ENCODE data around the gene DPYSL5.

DPYSL5 gene

DNA sequence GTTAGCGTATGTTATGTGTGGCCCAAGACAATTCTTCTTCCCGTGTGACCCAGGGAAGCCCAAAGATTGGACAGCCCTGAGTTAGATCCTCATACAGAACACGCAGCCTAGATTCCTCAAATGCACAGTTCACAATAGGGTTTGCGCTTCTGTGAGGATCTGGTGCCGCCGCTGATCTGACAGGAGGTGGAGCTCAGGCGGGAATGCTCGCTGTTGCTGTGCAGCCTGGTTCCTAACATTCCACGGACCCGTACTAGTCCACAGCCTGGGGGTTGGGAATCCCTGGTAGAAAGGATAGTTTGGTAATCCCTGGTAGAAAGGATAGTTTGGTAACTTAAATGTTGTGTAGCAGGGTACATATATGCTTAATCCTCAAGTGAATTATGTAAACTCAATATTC lies 149.5 kb downstream of the DPYSL5 start:
- no peak for DNase-seq (ENCODE audit: low read depth)

DNA sequence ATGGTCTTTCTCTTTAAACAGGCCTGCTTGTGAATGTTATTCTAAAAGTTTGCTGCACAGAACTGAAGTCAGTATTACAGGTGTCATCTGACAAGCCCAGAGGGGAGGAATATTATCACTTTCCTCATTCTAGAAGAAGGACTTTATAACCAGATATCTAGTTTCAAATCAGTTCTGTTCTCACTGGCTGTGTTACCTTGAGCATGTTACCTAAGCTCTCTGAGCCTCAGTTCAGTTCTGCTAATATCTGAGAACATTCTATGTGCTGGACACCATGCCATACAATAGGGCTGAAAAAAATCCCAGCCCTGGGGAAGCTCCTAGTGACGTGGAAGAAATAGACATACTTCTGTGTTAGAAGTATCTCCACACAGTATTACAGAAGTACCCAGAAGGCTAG lies 150.4 kb downstream of the DPYSL5 start:
- DNase-seq (ENCODE audit: low read depth), result no peak
